Fibroblast of the aortic adventitia (primary cell): ENCODE results near the gene C15orf61. TPM values are rescaled to one million over a fixed set of nuclear protein-coding genes. Genes with fewer than 3 reads are reported as not detected.

Experiments
- DNase-seq: peaks from one replicate; pipeline ENCODE4 v3.0.0-alpha.2; 2010; ENCODE audit warnings: low read depth
- H3K4me3 ChIP-seq: 2 replicates; pipeline ENCODE4 v1.5.1; 2011; ENCODE audit warnings: low read depth, mild to moderate bottlenecking, control low read depth, low read length, moderate library complexity
- total RNA-seq: library from RNA; depleted of rRNA; stranded (reverse); fragments of >200 nt; gene quantifications from 2 replicates; pipeline ENCODE4 v1.2.3, GENCODE V29; 2012; ENCODE audit warnings: low replicate concordance
- TF ChIP-seq, protein P1 (sequence below): IDR thresholded peaks from 2 replicates; pipeline ENCODE4 v1.5.1; 2011; ENCODE audit warnings: mild to moderate bottlenecking, low read length, control low read depth, inconsistent platforms; ENCODE audit not compliant: insufficient read depth

Gene C15orf61
- total RNA-seq, 1 donor = 5.8 TPM

DNA sequence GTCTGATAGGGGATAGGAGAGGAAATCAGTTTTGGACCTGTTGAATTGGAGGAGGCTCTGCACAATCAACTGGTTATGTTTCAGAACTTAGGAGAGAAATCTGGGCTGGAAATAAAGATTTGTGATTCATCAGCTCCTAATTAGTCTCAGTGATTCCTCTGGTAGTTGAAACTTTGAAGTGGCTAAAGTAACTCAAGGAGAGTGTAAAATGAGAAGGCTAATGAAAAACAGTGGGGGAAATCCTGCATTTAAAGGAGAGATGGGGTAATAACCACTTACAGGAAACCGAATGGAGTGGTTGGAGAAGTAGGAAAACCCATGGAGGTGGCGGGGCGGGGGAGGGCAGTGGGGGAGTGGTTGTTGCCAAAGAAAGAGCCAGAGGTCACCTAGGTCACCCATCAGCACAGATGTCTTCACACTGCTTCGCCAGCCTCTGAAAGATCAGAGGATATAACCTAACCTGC lies 54.1 kb downstream of the C15orf61 start:
- no peak for DNase-seq

DNA sequence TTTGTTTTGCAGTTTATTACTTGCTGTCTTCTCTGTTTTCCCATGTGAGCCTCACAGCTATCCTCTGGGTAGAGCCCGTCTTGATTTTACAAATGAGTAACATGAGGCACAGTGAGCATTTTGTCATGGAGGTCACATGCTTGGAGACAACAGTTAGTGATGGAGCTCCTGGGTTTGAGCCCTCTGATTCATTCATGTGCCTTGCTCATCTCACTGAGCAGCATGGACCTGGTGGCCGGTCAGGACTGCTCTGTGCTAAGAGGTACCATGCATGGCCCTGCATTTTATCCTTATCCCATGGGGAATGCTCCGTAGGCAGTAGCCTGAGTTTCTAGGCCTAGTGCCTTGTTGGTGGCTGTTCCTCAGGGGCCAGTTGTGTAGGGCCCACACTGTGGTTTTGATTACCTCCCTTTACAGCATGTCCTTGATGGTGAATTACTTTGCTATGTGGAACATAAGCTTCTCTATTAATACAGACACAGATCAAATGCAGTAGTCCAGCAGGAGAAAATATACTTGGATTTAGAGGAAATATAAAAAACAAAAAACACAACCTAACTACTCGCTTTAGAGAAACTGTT lies 57.2 kb downstream of the C15orf61 start:
- no peak for DNase-seq

More for the DNA sequence above, 54.1 kb downstream of the C15orf61 start:
- H3K4me3 ChIP-seq = no peak overlapping the region
- TF ChIP-seq, protein P1, sequence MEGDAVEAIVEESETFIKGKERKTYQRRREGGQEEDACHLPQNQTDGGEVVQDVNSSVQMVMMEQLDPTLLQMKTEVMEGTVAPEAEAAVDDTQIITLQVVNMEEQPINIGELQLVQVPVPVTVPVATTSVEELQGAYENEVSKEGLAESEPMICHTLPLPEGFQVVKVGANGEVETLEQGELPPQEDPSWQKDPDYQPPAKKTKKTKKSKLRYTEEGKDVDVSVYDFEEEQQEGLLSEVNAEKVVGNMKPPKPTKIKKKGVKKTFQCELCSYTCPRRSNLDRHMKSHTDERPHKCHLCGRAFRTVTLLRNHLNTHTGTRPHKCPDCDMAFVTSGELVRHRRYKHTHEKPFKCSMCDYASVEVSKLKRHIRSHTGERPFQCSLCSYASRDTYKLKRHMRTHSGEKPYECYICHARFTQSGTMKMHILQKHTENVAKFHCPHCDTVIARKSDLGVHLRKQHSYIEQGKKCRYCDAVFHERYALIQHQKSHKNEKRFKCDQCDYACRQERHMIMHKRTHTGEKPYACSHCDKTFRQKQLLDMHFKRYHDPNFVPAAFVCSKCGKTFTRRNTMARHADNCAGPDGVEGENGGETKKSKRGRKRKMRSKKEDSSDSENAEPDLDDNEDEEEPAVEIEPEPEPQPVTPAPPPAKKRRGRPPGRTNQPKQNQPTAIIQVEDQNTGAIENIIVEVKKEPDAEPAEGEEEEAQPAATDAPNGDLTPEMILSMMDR = no peak

DNA sequence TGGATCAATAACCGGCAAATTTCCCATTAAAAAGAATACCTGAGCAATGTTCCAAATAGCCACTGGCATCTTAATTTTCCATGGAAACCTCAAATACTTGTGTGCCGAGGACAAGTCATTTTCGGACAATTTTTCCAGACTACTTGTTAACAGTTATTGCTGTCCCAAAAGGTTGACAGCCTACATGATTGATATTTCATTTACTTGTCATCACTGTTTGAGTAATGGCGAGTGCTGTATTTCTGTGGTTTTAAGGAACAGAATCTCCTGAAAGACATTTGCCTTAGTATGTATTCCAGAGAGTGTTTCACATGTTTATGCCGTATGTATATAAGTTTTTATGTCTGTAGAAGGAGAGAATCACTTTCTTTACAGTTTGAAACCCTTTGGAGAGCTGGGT lies 58.2 kb downstream of the C15orf61 start:
- TF ChIP-seq, protein P1 = no peak
- no peak for DNase-seq
- H3K4me3 ChIP-seq = no peak overlapping the region

More for the DNA sequence above, 57.2 kb downstream of the C15orf61 start:
- H3K4me3 ChIP-seq = no peak overlapping the region
- TF ChIP-seq, protein P1 = no peak

Other genes starting within 250 kb of the C15orf61 start
- 8.9 and 9.6 TPM in 2 replicates for gene MAP2K5, start 21.6 kb downstream of the C15orf61 start, total RNA-seq